Measurements from ENCODE around the gene PIGC.

DNA sequence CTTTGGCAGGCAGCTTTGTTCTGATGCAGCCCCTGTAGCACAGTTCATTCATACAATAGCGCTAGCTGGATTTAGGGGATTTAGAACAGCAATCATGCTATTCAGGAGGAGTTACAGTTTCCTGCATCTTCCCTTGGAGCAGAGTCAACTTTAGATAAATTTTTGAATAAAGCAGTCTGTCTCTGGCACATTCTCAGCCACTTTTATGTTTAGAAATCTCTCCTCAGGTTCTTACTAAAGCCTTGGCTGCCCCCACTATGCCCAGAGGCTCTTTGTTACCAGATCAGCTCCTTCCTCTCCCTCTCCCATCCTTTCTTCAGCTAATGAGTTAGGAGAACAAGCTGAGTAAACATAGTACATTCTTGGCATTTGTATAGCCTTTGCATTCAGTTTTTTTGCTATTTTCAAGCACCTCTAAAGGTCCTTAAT lies 17.0 kb upstream of the PIGC start:
- TF ChIP-seq, protein P1, sequence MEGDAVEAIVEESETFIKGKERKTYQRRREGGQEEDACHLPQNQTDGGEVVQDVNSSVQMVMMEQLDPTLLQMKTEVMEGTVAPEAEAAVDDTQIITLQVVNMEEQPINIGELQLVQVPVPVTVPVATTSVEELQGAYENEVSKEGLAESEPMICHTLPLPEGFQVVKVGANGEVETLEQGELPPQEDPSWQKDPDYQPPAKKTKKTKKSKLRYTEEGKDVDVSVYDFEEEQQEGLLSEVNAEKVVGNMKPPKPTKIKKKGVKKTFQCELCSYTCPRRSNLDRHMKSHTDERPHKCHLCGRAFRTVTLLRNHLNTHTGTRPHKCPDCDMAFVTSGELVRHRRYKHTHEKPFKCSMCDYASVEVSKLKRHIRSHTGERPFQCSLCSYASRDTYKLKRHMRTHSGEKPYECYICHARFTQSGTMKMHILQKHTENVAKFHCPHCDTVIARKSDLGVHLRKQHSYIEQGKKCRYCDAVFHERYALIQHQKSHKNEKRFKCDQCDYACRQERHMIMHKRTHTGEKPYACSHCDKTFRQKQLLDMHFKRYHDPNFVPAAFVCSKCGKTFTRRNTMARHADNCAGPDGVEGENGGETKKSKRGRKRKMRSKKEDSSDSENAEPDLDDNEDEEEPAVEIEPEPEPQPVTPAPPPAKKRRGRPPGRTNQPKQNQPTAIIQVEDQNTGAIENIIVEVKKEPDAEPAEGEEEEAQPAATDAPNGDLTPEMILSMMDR (IDR thresholded peaks at IDR 0.05), result no peak
- TF ChIP-seq POLR2A (IDR thresholded peaks at IDR 0.05), result no peak

Data from adrenal gland (tissue), 5 donors.